DND-41 (cell line): ENCODE data around the gene TMTC2.

Experiments used
- EZH2 ChIP-seq: IDR thresholded peaks from 3 replicates; pipeline ENCODE4 v1.6.1; 2012; ENCODE audit warnings: borderline replicate concordance, low read depth, mild to moderate bottlenecking, moderate library complexity, low read length, inconsistent platforms; ENCODE audit not compliant: severe bottlenecking
- TF ChIP-seq, protein P1 (sequence below): IDR thresholded peaks from 2 replicates; pipeline ENCODE4 v1.5.1; 2012; ENCODE audit warnings: borderline replicate concordance, low read length, moderate library complexity, mild to moderate bottlenecking; ENCODE audit not compliant: poor library complexity, severe bottlenecking; ENCODE audit errors: extremely low read depth

DNA sequence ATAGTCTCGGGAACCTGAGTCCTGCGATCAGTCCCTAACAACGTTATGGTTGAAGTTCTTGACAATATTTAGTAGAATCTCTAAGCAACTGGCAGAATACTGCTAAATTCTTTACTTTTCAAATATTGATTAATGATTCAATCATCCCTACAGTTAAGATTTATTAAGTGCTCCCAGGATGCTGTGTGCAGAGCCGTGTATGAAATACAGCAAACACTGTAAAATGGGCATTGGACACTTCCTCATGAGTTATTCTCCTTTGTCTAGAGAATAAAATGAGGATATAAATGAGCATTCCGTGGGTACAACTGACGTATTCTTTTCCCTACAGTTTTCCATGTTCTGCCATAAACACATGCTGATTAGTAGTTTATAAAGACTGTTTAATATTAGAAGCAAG, 372.4 kb downstream of the TMTC2 start:
- TF ChIP-seq, protein P1, sequence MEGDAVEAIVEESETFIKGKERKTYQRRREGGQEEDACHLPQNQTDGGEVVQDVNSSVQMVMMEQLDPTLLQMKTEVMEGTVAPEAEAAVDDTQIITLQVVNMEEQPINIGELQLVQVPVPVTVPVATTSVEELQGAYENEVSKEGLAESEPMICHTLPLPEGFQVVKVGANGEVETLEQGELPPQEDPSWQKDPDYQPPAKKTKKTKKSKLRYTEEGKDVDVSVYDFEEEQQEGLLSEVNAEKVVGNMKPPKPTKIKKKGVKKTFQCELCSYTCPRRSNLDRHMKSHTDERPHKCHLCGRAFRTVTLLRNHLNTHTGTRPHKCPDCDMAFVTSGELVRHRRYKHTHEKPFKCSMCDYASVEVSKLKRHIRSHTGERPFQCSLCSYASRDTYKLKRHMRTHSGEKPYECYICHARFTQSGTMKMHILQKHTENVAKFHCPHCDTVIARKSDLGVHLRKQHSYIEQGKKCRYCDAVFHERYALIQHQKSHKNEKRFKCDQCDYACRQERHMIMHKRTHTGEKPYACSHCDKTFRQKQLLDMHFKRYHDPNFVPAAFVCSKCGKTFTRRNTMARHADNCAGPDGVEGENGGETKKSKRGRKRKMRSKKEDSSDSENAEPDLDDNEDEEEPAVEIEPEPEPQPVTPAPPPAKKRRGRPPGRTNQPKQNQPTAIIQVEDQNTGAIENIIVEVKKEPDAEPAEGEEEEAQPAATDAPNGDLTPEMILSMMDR, result no peak
- no peak for TF ChIP-seq EZH2
